Activated T-helper 17 cell treated with anti-CD3 and anti-CD28 coated beads, Interleukin-2, amount 50 U/mL, for 72 hours (primary cell): ENCODE data around the gene YOD1. TPM values are rescaled to one million over a fixed set of nuclear protein-coding genes. Genes with fewer than 3 reads are reported as not detected.

Experiments used
- ATAC-seq: fragments of 150-1000 bp; cut with Tn5 transposase; replicated peaks from 2 replicates; pipeline ENCODE4 v1.10.0; 2021; ENCODE audit warnings: mild to moderate bottlenecking, moderate library complexity
- H3K27ac Mint-ChIP-seq: one replicate; pipeline ENCODE4 v1.8.0; 2022; ENCODE audit warnings: mixed read lengths
- H3K27me3 Mint-ChIP-seq: one replicate; pipeline ENCODE4 v1.8.0; 2022; ENCODE audit warnings: mixed read lengths
- H3K36me3 Mint-ChIP-seq: one replicate; pipeline ENCODE4 v1.8.0; 2022; ENCODE audit warnings: low read depth, mild to moderate bottlenecking, mixed read lengths
- H3K4me1 Mint-ChIP-seq: one replicate; pipeline ENCODE4 v1.8.0; 2022; ENCODE audit warnings: mixed read lengths
- H3K4me3 Mint-ChIP-seq: one replicate; pipeline ENCODE4 v1.8.0; 2022; ENCODE audit warnings: mild to moderate bottlenecking, mixed read lengths
- H3K9me3 Mint-ChIP-seq: one replicate; pipeline ENCODE4 v1.8.0; 2022; ENCODE audit warnings: mixed read lengths
- total RNA-seq, 2 donors: library from RNA; stranded (reverse); gene quantifications; one replicate each; pipeline ENCODE4 v1.2.3, GENCODE V29; 2022

Gene YOD1
- total RNA-seq, 2 donors from 2014 or later: 6.7 to 7.1 TPM

DNA sequence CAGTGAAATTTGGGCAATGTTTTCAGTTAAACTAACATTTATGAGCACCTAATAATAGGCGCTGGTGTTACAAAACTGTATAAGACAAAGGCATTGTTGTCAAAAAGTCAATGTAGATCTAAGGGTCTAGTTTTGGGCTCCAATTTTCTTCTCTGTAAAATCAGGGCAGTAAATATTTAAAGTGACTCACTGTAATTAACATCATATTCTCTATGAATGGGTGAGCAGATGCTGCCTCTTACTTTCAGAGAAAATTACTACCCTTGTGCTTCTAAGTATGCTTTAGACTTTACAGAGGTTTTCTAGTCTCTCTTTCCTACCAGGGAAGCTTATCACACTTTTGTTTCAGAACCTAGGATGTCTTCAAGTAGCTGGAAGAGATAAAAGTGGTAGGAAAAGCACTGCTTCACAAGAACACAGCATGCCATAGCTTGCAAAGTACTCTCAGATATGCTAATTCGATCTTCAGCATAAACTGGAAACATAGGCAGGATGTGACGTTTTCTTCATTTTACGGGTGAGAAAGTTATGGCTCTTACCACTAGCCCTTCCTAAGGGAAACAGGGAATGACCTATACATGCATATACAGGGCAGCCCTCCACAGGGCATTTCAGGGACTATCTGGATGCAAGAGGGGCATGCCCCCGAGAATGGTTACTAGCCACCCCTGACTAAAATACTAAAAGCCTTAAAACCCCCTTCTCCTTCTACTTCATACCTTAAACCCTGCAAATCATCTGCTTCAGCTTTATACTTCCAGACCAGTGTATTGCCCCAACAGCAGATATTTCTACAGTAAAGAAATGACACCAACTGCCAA, 21.1 kb downstream of the YOD1 start:
- no peaks in the 10 kb centered on the region for H3K36me3 Mint-ChIP-seq
- H3K9me3 Mint-ChIP-seq: no peaks in the 10 kb centered on the region
- peaks cover 54% of the 10 kb centered on the region for H3K27me3 Mint-ChIP-seq
- H3K27ac Mint-ChIP-seq: no peak overlapping the region
- ATAC-seq: no peak
- no peaks in the 10 kb centered on the region for H3K4me1 Mint-ChIP-seq
- no peak overlapping the region for H3K4me3 Mint-ChIP-seq

DNA sequence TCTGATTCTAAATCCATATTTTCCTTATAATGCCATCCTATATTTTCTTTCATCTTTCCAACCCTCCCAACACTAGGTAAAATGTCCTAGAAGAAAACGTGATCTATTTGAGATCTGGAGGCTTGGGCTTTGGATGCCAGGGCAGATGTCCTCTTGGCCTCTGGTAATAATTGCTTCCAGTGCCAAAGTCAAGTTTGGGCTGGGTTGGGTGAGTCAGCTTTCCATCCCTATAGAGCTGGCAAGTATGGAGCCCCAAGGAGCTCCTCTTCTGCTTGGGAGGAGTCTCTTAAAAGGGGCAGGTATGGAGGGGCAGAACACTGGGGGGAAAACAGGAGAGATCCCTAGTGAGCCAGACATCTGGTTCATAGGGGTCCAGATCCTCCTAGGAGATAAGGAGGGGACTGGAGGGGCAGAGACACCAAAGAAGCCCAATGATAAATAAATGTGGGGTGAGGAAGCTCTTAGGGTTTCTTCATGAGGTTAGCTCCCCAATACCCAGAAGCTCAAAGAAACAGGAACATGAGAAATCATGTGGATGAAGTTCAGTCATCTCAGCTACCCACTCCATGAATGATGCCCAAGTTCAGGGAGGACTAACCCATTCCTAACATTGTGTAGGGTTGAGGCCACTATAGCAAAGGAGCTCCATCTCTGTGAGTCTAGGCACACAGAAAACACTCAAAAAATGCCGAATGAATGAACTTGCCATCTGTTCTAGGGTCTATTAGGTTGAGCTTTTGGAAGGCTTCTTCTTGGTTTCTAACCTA, 21.9 kb downstream of the YOD1 start:
- no peaks in the 10 kb centered on the region for H3K4me1 Mint-ChIP-seq
- no peaks in the 10 kb centered on the region for H3K9me3 Mint-ChIP-seq
- no peak overlapping the region for H3K27ac Mint-ChIP-seq
- peaks cover 59% of the 10 kb centered on the region for H3K27me3 Mint-ChIP-seq
- H3K4me3 Mint-ChIP-seq: no peak overlapping the region
- ATAC-seq: no peak
- no peaks in the 10 kb centered on the region for H3K36me3 Mint-ChIP-seq

DNA sequence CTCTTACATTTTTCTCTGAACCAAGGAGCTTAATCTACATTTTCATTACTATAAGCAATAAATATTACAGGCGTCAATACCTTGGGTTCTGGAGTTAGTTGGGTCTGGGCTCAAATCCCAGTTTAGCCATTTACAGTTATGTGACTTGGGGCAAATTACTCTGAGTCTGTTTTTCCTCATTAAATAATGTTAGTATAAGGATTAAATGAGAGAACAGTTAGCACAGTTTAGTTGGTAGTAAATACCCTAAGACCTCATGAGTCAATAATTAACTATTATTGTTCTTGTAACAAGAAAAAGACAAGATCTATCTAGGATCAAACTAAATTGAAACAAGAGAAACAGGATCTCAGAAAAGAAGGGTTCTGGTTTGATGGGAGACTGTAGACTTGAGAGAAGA, 23.1 kb downstream of the YOD1 start:
- H3K27ac Mint-ChIP-seq: no peak overlapping the region
- no peaks in the 10 kb centered on the region for H3K36me3 Mint-ChIP-seq
- no peak for ATAC-seq
- H3K9me3 Mint-ChIP-seq: no peaks in the 10 kb centered on the region
- H3K4me1 Mint-ChIP-seq: no peaks in the 10 kb centered on the region
- no peak overlapping the region for H3K4me3 Mint-ChIP-seq
- H3K27me3 Mint-ChIP-seq: peaks cover 54% of the 10 kb centered on the region

DNA sequence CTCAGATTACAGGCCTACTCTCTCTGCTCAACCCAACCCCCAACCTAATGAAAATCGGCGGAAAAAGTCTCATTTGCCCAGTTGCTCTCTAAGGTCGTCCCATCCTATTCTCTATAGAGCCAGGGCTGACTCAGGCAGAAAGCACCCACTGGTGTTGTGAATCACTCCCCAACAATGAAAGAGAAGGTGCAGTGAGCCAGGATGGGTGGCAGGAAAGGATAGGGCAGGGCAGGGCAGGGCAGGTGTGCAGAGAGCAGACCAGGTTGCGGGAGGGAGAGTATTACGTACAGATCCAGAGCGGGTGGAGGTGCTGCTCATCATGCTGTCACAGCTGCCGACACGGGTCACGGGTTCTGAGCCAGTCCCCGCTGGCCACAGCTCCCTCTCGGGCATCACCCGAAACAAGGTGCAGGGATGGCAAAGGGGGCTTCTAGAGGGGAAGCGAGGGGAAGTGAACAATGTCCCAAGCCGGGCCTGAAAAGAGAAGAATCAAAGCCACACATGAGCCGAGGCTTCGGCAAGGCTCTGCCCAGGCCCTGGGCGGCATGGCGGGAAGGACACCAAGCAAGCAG, 23.7 kb downstream of the YOD1 start:
- H3K4me1 Mint-ChIP-seq: no peaks in the 10 kb centered on the region
- H3K36me3 Mint-ChIP-seq: no peaks in the 10 kb centered on the region
- H3K27me3 Mint-ChIP-seq: peaks cover 49% of the 10 kb centered on the region
- no peak for ATAC-seq
- H3K4me3 Mint-ChIP-seq: no peak overlapping the region
- H3K27ac Mint-ChIP-seq: no peak overlapping the region
- no peaks in the 10 kb centered on the region for H3K9me3 Mint-ChIP-seq

DNA sequence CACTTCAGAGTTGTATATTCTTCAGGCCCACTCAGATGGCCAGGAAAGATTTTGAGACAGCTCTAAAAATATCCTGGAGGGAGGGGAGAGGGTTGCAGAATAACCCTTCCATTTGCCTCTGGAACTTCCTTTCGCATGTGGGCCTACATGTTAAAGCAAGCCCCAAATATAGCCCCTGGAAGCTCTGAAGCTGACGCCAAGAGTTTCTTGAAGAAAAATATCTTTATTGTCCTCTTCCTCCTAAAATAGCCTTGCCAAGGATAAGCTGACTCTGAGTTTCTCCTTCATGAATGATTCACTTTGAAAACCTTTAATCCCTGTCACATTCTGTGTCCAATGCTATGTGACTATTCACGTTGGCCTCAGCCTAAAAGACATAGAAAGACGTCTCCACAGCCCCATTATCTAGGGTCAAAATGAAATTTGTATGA, 24.9 kb downstream of the YOD1 start:
- Mint-ChIP-seq H3K4me3 (no peak overlapping the region), H3K27ac (no peak overlapping the region), H3K27me3 (peaks cover 46% of the 10 kb centered on the region), H3K4me1 (no peaks in the 10 kb centered on the region), H3K36me3 (no peaks in the 10 kb centered on the region), H3K9me3 (no peaks in the 10 kb centered on the region)
- ATAC-seq: no peak

DNA sequence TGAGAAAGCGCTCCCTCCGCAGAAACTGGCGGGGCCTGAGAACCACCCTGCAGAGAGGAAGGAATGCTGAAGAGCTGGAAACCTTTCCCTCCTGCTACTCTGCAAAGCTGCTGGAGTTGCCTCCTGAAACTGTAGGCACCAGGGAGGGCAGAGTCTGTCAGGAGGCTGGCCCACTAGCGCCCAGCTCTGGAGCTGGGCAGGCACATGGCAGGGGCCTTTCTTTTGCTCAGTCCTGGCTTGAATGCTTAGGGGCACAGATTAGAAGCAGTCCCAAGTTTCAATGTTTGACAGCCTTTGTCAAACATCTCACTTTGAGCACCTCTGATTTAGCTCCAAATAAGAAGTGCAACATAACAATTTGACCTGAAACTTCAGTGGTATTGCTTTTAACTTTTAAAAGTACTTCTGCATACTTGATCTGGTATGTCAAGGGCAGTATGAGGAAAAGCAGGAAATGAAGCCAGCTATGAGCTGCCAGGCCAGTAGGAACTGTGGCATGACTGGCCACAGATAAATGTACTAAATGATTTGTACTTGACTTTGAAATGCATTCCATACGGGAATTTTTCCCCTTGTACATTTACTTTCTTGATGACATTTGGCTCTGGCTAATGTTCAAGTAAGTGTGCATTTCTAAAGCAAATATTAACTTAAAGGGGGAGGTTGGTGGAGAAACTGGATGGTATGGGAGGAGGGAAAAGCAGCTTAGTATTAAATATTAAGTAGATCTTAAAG, 25.7 kb downstream of the YOD1 start:
- Mint-ChIP-seq H3K4me3 (no peak overlapping the region), H3K27me3 (peaks cover 38% of the 10 kb centered on the region), H3K27ac (no peak overlapping the region), H3K4me1 (no peaks in the 10 kb centered on the region), H3K9me3 (no peaks in the 10 kb centered on the region), H3K36me3 (no peaks in the 10 kb centered on the region)
- no peak for ATAC-seq

DNA sequence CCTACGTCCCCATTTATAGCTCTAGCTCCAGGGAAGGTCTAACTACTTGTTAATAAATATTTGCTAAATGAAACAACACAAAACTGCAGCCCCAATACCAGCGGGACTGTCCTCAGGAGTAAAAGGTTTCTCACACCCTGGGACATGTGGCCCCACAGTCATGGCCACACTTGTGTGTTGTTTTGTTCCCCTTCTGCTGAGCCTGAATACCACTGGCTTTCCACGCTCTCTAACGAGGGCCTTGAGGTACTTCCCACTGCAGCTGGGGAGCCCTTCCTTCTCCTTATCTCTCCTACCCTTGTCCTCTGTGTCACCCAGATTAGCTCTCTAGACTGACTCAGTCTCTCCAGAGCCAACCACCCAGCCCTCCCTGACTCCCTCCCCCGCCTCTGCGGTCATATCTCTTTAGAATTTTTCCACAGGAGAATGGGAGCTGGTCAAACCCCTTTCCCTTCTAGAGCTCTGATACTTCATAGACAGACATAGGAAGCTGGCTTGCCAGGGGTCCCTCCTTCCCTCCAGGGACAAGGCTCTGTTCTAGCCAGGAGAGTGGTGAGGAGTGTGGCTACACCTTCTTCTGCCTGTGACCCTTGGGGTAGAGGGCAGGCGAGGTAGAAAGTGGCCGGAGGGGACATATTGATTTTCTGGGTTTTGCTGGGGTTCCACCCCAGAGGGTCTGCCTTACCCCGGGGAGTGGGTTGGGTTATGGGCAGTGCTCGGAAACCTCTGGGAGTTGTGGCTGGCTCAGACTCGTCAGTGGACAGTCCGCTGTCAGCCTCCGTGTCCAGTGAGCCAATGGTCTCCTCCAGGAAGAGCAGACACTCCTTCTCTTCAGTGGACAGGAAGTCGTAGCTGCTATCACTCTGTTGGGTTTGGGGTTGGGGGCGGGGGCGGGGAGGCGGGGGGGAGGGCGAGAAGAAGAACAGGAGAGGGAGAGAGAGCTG, 26.5 kb downstream of the YOD1 start:
- no peak overlapping the region for H3K4me3 Mint-ChIP-seq
- no peaks in the 10 kb centered on the region for H3K4me1 Mint-ChIP-seq
- peak; percentile 52 for ATAC-seq

DNA sequence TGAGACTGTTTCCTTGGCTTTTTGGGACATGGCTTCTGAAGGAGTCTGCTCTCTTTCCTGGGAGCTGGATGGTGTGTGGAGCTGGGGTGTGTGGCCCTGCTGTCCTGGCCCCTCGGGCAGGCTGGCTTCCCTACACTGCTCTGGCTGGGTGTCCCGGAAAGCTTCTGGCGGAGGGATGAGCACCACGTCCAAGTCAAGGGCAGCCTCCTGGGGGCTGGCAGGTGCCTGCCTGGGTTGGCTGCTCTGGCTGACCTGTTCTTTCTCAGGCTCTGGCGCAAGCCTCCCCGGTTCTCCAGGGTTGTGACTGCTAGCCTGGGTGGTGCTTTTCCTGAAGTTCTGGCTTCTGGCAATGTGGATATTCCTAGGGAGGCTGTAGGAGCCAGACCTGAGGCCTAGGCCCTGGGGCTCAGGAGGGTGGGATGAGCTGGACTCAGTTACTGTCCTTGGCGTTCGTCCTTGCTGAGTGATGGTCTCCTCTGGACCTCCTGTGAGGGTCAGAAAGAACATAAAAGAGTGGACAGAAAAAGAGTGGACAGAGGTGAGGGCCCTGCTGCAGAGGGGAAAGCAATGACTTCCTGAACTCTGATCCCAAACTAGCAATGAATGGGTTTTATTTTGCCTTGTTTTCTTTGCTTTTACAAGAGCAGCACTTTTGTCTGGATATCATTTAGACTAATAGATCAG, 27.9 kb downstream of the YOD1 start:
- ATAC-seq: no peak
- Mint-ChIP-seq H3K27me3 (peaks cover 23% of the 10 kb centered on the region), H3K4me1 (no peaks in the 10 kb centered on the region), H3K4me3 (no peak overlapping the region), H3K36me3 (no peaks in the 10 kb centered on the region), H3K27ac (no peak overlapping the region), H3K9me3 (no peaks in the 10 kb centered on the region)

More for the DNA sequence above, 26.5 kb downstream of the YOD1 start:
- Mint-ChIP-seq H3K27ac (no peak overlapping the region), H3K36me3 (no peaks in the 10 kb centered on the region), H3K9me3 (no peaks in the 10 kb centered on the region), H3K27me3 (peaks cover 33% of the 10 kb centered on the region)

DNA sequence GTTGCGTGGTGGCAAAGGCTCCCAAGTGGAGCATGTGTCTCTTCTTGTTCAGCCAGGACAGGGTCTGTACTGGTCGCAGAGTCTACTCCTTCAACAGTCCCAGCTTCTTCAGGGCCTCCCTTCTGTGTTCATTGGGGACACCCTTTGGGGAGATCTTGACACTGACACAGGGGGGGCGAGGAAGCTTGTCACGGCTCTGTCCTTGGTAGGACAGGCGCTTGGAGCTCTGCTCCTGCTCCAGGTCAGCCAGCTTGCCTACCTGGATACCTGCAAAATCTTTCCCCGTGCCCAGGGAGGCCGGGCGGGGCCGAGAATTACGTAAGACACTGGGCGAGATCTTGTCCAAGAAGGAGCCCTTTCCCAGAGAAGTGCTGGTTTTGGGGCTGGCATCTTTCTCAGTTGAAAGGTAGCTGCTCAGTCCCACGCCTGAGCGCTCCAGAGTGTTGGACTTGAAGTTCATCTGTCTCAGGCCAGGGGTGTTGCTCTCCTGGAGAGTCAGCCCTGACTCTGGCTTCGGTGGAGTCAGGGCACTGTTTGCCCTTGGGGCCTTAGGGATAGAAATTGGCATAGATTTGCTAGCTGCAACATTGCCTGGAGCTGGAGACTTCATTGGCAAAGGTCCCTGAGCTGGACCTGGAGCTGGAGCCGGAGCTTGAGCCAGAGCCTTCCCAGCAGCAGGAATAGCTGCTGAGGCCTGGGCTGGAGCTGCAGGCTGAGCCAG, 29.0 kb downstream of the YOD1 start:
- Mint-ChIP-seq H3K4me3 (no peak overlapping the region), H3K4me1 (no peaks in the 10 kb centered on the region), H3K27ac (no peak overlapping the region), H3K27me3 (peaks cover 19% of the 10 kb centered on the region), H3K9me3 (no peaks in the 10 kb centered on the region), H3K36me3 (no peaks in the 10 kb centered on the region)
- no peak for ATAC-seq

DNA sequence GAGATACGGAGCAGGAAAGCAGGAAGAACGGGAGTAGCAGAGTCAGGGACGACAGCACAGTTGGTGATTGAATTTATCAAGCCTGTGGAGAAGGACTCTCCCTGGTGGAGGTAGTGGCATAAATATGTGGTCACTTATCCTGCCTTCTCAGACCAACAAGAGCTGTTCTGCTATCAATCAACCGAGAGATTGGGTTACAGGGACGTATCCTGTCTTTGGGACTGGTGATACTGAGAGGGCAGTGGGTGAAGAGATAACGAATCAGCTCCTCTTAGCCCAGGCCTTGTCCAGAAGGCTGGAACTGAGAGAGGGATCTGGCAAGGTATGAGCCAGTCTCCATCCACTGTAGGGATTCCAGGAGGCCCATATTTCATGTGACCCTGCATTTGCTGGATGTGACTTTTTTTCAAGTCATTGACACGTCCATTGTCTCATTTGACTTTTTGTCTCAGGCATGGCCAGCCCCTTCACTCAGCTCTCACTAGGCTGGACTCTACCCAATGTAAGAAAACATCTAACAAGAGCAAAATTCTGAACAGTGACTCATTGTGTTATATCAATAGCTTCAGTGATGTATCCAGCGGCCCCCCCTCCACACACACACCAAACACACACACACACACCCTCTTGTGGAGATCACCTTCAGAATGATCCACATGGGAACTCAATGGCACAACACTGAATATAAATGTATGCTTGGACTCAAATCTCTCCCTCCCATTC, 29.7 kb downstream of the YOD1 start:
- H3K9me3 Mint-ChIP-seq: no peaks in the 10 kb centered on the region
- H3K4me1 Mint-ChIP-seq: no peaks in the 10 kb centered on the region
- H3K27me3 Mint-ChIP-seq: peaks cover 18% of the 10 kb centered on the region
- no peak overlapping the region for H3K4me3 Mint-ChIP-seq
- ATAC-seq: no peak
- peak overlapping the region; percentile 48 for H3K27ac Mint-ChIP-seq
- H3K36me3 Mint-ChIP-seq: no peaks in the 10 kb centered on the region

DNA sequence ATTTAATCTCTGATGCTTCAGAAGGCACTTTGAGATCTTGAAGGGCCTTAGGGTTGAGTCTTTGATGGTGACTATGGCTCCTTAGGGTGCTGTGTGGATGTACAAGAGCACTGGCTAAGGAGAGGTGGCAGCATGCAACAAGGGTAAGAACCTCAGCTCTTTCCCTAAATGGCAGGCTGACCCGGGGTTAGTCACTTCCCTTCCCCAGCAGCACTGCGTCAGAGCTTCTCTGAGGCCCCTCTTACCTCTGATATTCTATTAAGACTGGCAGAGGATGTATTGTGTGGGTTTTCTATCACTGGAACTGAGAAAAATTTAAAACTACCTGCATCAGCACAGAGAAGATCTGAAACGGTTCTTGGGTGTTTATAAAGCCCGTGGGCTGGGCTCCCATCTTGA, 30.3 kb downstream of the YOD1 start:
- no peaks in the 10 kb centered on the region for H3K4me1 Mint-ChIP-seq
- ATAC-seq: peak; percentile 35

DNA sequence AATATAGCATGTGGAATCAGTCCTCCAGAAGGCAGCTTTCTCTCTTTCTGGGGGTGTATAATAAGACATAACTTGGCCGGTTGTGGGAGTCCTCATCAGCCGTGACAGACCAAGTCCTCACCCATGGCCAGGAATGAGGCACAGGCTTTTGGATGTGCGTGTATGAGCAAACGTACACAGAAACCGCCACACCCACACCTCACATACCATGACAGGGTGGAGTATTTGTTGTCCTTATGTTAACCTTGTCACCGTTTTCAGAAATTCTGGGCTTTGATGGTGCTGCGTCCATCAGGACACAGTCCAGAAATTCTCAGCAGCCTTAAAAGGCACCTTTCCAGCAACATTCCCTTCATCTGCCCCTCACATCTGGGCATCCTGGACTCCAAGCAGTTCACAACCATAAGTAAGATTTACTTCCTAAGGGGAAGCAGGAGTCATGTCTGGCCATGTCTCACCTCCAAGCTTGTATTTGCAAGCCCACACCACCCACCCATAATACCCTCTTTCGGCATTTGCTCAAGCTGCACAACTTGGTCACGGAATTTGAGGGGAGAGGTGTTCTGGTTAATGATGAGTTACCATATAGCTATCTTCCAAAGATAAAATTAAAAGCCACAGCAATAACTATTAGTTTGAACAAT, 30.8 kb downstream of the YOD1 start:
- ATAC-seq: no peak
- H3K27me3 Mint-ChIP-seq: peaks cover 19% of the 10 kb centered on the region
- no peaks in the 10 kb centered on the region for H3K4me1 Mint-ChIP-seq
- H3K36me3 Mint-ChIP-seq: no peaks in the 10 kb centered on the region
- no peak overlapping the region for H3K4me3 Mint-ChIP-seq
- H3K9me3 Mint-ChIP-seq: no peaks in the 10 kb centered on the region
- H3K27ac Mint-ChIP-seq: no peak overlapping the region

More for the DNA sequence above, 30.3 kb downstream of the YOD1 start:
- Mint-ChIP-seq H3K9me3 (no peaks in the 10 kb centered on the region), H3K4me3 (no peak overlapping the region), H3K36me3 (no peaks in the 10 kb centered on the region), H3K27me3 (peaks cover 17% of the 10 kb centered on the region), H3K27ac (peak overlapping the region; percentile 48)
